ENCODE data around the gene ANKRD36.
"Not testable (repeated sequence)": the region's sequence is repeated elsewhere in the genome, so short reads cannot be mapped to it uniquely, and the experiment has no call there.

Gene ANKRD36

GRCh38 chr2:97113050-97113881 is at the start of gene ANKRD36:
ANKRD36 (plus strand) TSS chr2:97113153; CDS start chr2:97113740, 587 bp downstream.
- H3K27ac ChIP-seq = peak within 1 kb of the TSS; percentile 94

GRCh38 chr2:97066030-97066429 is 46.9 kb upstream of the ANKRD36 start:
- H3K27ac ChIP-seq = not testable (repeated sequence)

DNA sequence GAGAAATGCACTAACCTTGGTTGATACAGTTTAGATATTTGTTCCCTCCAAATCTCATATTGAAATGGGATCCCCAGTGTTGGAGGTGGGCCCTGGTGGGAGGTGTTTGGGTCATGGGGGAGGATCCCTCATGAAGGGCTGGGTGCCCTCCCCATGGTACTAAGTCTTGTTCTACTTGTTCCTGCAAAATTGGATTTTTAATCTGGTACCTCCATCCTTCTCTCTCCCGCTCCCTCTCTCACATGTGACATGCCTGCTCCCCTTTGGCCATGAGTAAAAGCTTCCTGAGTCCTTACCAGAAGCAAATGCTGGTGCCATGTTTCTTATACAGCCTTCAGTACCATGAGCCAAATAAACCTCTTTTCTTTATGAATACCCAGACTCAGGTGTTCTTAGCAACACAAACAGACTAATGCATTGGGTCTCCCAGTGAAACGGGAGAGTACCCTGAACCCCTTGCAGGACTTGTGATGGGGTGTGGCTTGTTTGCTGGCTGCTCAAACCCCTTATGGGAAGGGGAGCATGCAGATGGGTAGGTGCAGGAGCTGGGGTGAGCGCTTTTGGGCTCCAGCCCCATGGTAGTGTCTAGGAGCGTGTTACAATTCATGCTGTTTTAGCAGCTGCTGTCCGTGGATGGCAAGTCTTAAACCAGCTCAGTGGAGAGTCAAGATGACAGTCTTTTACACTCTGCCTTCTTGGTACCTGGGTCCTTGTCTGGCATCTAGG is 45.5 kb upstream of the ANKRD36 start:
- no peak overlapping the region for H3K27ac ChIP-seq
- no peak for TF ChIP-seq ZFX (IDR thresholded peaks at IDR 0.05; ENCODE audit: borderline replicate concordance)
- no peak for TF ChIP-seq CTCF (IDR thresholded peaks at IDR 0.05)

DNA sequence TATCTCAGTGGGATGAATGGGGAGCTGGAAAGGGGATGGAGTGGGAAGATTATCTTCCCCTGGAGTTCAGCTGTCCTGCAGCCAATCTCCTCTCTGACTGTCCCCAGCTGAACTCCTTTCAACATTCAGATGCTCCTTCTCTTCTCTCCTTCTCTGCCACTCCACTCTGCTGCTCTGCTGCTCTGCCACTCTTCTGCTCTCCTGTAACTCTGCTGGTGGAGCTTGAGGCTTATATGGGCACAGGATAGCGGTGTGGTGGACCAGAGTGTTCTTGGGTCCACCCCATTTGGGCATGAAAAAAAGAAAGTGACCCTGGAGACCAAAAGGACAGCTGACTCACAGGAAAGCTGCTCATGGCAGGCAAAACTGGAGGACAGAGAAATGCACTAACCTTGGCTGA is 44.9 kb upstream of the ANKRD36 start:
- TF ChIP-seq CTCF (IDR thresholded peaks at IDR 0.05) = no peak
- no peak for TF ChIP-seq ZFX (IDR thresholded peaks at IDR 0.05; ENCODE audit: borderline replicate concordance)

DNA sequence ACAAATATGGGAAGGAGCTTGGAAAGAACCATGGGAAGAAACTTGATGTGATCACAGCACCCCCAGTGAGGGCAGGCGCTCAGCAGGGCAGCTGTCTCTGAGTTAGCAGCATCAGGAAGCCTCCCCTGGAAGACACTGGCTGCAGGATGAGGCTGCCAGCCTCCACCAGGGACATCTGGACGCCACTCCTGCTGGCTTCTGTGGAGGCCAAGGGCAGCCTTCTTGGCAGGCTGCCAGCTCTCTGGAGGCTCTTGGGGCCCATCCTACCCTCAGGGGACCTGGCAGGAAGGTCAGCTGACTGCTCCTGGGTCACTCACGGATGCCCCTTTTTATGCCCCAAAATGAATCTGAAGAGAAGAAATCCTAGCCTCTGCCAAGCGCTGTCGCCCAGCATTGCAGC is 44.2 kb upstream of the ANKRD36 start:
- H3K27ac ChIP-seq = not testable (repeated sequence)

More for the DNA sequence above, 44.9 kb upstream of the ANKRD36 start:
- no peak overlapping the region for H3K27ac ChIP-seq

DNA sequence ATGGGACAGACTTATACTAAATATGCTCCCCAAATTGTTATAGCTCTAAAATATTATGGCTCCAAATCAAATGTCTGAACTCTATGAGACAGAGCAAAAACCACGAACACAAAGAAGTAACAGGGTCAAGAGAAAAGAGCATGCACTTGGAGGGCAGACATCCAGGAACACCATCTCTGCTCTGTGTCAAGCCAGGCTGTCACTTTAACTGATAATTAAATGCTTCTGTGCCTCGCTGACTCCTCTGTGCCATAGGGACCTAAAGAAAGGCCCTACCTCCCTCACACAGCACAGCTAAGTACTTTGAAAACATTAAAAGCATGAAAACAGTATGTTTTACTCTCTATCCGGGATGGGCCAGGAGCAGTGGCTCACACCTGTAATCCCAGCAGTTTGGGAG is 42.0 kb upstream of the ANKRD36 start:
- H3K27ac ChIP-seq = not testable (repeated sequence)

- H3K27ac ChIP-seq = not testable (repeated sequence)
Measured at GRCh38 chr2:97077213-97077612, 35.7 kb upstream of the ANKRD36 start.

GRCh38 chr2:97080855-97081254 is 32.1 kb upstream of the ANKRD36 start:
- H3K27ac ChIP-seq = not testable (repeated sequence)

DNA sequence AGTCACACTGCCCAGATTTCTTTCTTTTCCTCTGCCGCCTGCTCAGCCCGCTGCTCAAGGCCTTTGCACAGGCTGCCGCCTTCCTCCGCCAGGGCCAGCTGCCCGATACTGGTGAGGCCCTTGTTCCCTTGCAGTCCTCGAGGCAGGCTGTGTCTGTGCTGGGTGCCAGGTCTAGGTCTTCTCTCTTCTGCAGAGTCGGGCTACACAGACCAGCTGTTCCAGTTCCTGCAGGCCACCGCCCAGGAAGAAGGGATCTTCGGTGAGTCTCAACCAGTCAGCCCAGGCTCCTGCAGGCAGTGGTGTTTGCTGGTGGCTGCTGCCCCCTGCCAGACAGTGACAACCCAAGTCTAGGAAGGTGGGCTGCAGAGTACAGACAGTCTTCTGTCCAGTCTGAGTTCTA is 30.7 kb upstream of the ANKRD36 start:
- not testable (repeated sequence) for H3K27ac ChIP-seq

- H3K27ac ChIP-seq = not testable (repeated sequence)
Measured at GRCh38 chr2:97083516-97083915, 29.4 kb upstream of the ANKRD36 start.

DNA sequence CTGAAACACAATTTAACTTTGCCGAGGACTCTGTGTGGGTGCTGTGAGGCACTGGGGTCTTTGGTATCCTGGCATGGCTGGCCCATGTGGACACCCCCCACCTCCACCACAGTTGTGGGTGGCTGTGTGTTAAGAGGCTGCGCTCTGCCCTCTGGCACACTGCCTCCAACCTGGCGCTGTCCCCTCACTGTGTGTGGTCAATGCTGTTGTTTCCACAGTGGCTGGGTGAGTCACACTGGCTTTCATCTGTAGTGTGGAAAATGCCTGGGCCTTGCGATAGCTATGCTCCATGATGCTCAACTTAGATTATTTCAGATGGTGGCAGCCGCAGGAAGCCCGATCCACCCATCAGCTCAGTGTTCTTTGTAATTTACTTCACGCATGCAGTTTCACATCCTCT is 27.9 kb upstream of the ANKRD36 start:
- not testable (repeated sequence) for H3K27ac ChIP-seq

DNA sequence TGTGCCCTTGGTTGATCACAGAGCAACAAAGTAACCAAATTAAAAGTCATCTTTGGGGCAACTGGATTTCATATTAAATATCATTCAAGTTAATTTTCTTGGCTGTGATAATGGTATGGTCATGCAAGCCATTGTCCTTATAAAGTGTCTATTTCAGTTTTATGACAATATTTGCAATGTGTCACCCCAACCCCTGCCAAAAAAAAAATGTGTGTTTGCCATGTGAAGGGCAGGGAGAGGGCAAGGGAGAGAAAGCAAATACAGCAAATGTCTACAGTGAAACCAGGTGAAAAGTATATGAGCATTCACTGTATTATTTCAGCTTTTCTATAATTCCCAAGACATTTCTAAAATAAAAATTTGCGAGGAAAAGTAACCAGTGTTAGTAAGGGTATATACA is 24.2 kb upstream of the ANKRD36 start:
- not testable (repeated sequence) for H3K27ac ChIP-seq

DNA sequence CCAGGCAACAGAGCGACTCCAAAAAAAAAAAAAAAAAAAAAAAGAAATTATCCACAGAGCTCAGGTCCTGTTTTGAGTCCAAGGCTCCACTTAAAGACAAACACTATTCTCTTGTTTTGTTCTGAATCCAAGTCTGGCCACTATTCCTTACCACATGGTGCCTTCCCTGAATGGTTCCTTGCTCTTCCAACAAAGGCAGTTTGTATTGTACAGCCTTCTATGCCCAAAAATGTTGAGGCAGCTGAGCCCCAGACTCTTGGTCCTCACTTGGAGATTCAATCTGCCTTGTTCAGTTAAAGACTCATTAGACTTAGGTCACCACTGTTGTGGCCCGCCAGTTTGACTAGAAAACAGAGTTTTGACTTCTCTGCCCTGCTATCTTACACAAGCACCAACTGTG is 20.0 kb upstream of the ANKRD36 start:
- not testable (repeated sequence) for H3K27ac ChIP-seq

GRCh38 chr2:97093983-97094771 is 18.8 kb upstream of the ANKRD36 start:
- not testable (repeated sequence) for H3K27ac ChIP-seq

- H3K27ac ChIP-seq = not testable (repeated sequence)
Measured at GRCh38 chr2:97094772-97095611, 18.0 kb upstream of the ANKRD36 start, which contains the start of gene FAHD2B. FAHD2B (minus strand) TSS chr2:97094882; CDS start chr2:97091706, 3,176 bp downstream.

Data from 22Rv1 (cell line).